Bronchial epithelial cell (primary cell): ENCODE measurements around the gene CCDC158. TPM values are rescaled to one million over a fixed set of nuclear protein-coding genes. Genes with fewer than 3 reads are reported as not detected.
"Not testable (repeated sequence)": the region's sequence is repeated elsewhere in the genome, so short reads cannot be mapped to it uniquely, and the experiment has no call there.

Experiments used
- DNase-seq: peaks from one replicate; pipeline ENCODE4 v3.0.0-alpha.2; 2010; ENCODE audit warnings: low read depth
- FAIRE-seq: peaks from 2 replicates; lab custom pipeline; 2011; peaks lifted over from hg19 to GRCh38; lab: Jason Lieb, UNC
- H3K27me3 ChIP-seq: 2 replicates; pipeline ENCODE4 v1.5.1; 2011; ENCODE audit warnings: low read length; ENCODE audit not compliant: control insufficient read depth, insufficient read depth
- H3K36me3 ChIP-seq: 2 replicates; pipeline ENCODE4 v1.5.1; 2011; ENCODE audit warnings: low read length; ENCODE audit not compliant: control insufficient read depth, insufficient read depth
- H3K4me3 ChIP-seq: 2 replicates; pipeline ENCODE4 v1.5.1; 2011; ENCODE audit warnings: mild to moderate bottlenecking, low read depth, low read length, control low read depth
- CTCF ChIP-seq: IDR thresholded peaks from 2 replicates; pipeline ENCODE4 v1.5.1; 2011; ENCODE audit warnings: mild to moderate bottlenecking, moderate library complexity, low read length, control low read depth, inconsistent platforms; ENCODE audit not compliant: insufficient read depth, severe bottlenecking
- total RNA-seq: library from RNA; depleted of rRNA; stranded (reverse); fragments of >200 nt; gene quantifications from 2 replicates; pipeline ENCODE4 v1.2.1, GENCODE V29; 2014

The CCDC158 gene
- total RNA-seq, 1 donor from 2014 or later: under 0.01 TPM

GRCh38 chr4:76292730-76293129 is 128.2 kb downstream of the CCDC158 start:
- H3K27me3 ChIP-seq: no peaks in the 10 kb centered on the region
- FAIRE-seq (no peak), DNase-seq (no peak)
- no peak for TF ChIP-seq CTCF
- H3K4me3 ChIP-seq: no peak overlapping the region
- no peaks in the 10 kb centered on the region for H3K36me3 ChIP-seq

- not testable (repeated sequence) for H3K27me3 ChIP-seq, FAIRE-seq, DNase-seq, H3K36me3 ChIP-seq, H3K4me3 ChIP-seq
Measured at GRCh38 chr4:76287811-76288210, 133.1 kb downstream of the CCDC158 start.

- no peak for FAIRE-seq
Measured at GRCh38 chr4:76283900-76284299, 137.0 kb downstream of the CCDC158 start.

GRCh38 chr4:76282941-76283689 is 137.8 kb downstream of the CCDC158 start:
- H3K4me3 ChIP-seq: no peak overlapping the region
- no peak for TF ChIP-seq CTCF
- FAIRE-seq (no peak), DNase-seq (no peak)
- H3K36me3 ChIP-seq: no peaks in the 10 kb centered on the region
- H3K27me3 ChIP-seq: no peaks in the 10 kb centered on the region

More at GRCh38 chr4:76283900-76284299, 137.0 kb downstream of the CCDC158 start:
- TF ChIP-seq CTCF: no peak
- Histone ChIP-seq H3K36me3 (no peaks in the 10 kb centered on the region), H3K4me3 (no peak overlapping the region), H3K27me3 (no peaks in the 10 kb centered on the region)
- no peak for DNase-seq

- H3K36me3 ChIP-seq, FAIRE-seq, H3K27me3 ChIP-seq, H3K4me3 ChIP-seq, DNase-seq: not testable (repeated sequence)
Measured at GRCh38 chr4:76281594-76281993, 139.3 kb downstream of the CCDC158 start.

GRCh38 chr4:76280488-76281441 is 140.2 kb downstream of the CCDC158 start:
- peak; percentile 13 for FAIRE-seq
- no peak overlapping the region for H3K4me3 ChIP-seq
- H3K27me3 ChIP-seq: no peaks in the 10 kb centered on the region
- no peaks in the 10 kb centered on the region for H3K36me3 ChIP-seq
- no peak for DNase-seq
- TF ChIP-seq CTCF: no peak
